CD4-positive, alpha-beta T cell treated with Interleukin-6 at 100 ng/mL for 8 hours (primary cell): ENCODE measurements around the gene GPATCH2L.

Experiments
- DNase-seq: peaks from one replicate; pipeline ENCODE4 v3.0.0-alpha.2; 2020; ENCODE audit warnings: mixed read lengths, low spot score

GPATCH2L gene

GRCh38 chr14:76151398-76152332, at the start of gene GPATCH2L:
TSS of gene GPATCH2L (plus strand) at chr14:76151922. CDS start at chr14:76154364, 2,442 bp downstream.
- DNase-seq, result peak; percentile 95

- no peak for DNase-seq
Measured at GRCh38 chr14:76104802-76105355, 46.8 kb upstream of the GPATCH2L start.

DNA sequence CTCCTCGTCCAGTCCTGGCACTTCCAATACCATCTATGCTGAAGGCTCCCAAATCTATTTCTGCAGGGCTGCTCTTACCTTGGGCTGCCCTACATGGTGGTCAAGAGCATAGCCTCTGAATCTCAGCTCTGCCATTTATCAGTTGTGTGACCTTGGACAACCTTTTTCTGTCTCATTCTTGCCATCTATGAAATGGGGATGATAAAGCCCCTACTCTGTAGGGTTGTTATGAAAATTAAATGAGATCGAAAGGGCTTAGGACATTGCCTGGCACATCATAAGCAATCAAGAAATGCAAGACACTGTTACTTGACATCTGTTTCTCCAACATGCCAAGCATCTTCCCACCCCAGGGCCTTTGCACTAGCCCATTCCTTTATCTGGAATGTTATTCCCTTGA, 45.5 kb upstream of the GPATCH2L start:
- no peak for DNase-seq

DNA sequence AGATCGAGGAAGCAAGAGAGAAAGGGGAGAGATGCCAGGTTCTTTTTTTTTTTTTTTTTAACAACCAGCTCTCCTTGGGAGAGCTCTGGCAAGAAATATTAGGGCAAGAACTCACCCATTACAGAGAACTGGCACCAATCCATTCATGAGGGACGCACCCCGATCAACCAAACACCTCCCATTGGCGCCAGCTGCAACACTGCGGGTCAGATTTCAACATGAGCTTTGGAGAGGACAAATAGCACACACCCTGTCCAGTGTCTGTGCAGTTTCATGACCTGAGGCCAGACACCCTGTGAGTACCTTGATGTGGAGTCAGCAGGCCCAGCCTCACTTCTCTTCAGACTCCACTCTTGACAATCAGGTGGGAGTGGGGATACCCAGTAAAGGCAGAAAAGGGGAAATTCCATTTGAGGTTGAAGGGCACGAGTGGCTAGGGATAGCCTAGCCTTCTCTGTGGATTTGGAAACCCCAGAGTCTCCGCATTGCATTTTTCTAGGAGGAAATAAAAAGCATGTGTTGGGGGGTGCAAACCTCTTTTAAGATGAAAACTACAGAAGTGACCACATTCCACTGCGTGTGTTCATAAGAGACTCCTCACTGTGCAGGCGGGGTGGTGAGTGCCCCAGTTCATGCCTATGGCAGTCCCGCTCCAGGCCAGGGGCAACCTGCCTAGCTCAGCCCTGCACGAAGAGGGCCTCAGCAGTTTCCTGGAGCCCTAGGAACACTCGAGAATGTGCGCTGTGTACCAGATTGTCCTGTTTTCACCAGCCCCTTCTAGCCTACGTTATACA, 42.4 kb upstream of the GPATCH2L start:
- no peak for DNase-seq

DNA sequence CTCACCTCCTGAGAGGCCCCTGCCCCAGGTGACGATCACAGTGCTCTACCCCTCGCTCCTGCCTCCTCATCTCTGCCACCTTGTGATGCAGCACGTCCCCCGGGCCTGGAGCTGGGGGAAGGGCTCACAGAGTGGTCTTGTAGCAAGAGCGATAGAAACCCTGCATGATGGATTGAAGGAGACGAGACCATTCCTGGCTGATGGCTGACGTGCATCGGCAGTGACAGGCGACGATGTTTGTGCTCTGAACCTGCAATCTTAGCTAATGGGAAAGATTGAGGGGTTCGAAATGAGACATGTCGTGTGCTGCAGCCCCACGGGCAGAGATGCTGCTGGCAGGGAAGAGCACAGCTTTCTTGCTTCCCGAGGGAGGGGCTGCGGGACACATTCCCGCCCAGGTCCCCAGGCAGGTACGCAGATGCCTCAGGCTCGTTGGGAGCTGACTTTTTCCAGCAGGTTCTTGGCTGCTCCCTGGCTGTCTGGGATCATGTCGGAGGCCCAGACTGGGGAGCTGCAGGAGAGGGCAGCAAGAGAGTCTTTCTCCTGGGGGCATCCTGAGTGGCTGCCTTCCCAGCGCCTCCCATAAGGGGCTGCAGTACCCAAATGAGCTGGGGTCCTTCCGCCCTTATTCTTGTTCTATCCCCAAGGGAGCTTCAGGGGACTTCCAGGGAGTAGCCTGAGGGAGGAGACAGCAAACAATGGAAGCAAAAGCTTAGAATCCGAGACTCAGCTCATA, 38.7 kb upstream of the GPATCH2L start:
- DNase-seq, result no peak

GRCh38 chr14:76113691-76114090, 38.0 kb upstream of the GPATCH2L start:
- no peak for DNase-seq

DNA sequence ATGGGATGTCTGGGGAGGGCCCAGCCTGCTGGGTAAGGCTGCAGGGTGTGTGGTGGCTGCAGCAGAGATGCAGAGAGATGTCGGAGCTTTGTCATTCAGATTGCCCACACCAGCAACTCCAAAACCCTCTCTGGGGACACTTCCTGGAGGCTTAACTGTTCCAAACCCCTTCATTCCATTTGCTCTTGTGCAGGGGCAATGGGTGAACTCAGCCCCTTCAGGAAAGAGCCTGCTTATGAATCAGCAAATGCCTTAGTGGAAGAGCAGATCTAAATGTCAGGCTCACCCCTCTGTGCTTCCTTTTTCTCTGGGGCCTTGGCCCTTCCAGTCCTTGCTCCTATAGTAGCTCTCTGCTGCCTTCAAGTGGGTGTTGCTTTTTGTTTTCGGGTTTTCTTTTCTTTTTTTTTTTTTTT, 36.7 kb upstream of the GPATCH2L start:
- DNase-seq, result no peak

- no peak for DNase-seq
Measured at GRCh38 chr14:76117789-76118484, 33.8 kb upstream of the GPATCH2L start.

- no peak for DNase-seq
Measured at GRCh38 chr14:76118594-76118993, 33.1 kb upstream of the GPATCH2L start.

DNA sequence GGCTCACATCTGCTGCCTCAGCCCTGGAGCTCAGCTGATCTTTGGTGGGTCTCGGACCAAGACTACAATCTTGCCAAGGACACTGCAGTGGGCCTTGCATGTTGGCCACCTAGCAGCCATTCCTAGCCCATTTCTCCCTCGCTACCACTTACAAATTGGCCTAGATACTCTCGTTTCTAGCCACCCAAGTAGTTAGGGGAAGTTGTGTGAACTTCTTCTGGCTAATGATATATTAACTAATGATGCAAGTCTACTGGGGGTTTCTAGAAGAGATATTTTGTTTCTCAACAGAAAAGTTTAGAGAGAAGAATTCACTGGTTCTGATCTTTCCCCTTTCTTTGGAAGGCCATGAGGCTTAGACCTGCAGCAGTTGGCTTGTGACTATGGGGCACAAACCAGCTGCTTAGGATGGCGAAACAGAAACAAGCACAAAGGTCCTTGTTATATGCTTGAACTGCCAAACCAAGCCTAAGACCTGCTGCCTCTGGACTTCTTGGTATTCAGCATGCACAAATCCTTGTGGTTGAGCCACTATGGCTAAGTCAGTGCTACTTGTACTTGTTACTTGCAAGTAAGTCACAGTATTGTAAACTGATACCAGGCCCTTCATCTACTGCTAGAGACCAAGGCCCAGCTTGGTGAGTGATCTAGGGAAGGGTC, 30.5 kb upstream of the GPATCH2L start:
- DNase-seq, result no peak

DNA sequence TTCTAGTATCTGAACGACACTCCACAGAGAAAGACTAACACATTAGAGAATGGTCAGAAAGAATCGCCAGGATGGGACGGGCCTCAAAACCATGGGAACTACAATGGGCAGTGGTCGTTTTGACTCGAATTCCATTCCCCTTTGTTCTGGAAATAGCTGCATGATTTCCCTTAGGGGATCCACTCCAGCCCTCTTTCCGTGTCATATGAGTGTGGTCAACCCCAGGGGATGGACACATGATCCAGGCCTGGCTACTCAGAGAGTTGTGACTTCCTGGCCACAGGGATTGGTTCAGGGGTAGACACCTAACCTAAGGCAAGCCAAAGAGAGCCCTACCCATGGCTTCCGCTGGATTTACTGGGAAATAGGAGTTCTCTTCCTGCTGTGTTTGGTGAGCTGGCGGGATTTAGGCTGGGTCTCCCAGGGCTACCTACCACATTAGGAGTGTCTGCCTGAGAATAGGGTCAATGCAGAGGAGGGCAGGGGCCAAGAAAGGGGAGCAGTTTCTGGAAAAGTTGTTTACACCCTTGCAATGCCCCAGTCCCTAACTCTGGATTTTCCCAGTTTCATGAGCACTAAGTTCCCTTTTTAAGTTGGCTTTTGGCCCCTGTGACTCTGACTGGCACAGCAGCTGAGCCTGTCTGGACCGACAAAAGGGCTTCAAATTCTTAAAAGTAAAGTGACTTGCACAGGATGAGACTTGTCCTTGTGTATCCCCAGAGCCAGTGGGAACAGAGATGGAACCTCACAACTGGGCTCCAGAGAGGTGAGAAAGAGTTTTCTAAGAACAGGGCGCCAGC, 28.1 kb upstream of the GPATCH2L start:
- DNase-seq, result no peak

- DNase-seq, result no peak
Measured at GRCh38 chr14:76125511-76125910, 26.2 kb upstream of the GPATCH2L start.

- no peak for DNase-seq
Measured at GRCh38 chr14:76126076-76126475, 25.6 kb upstream of the GPATCH2L start.

- no peak for DNase-seq
Measured at GRCh38 chr14:76129851-76130576, 21.7 kb upstream of the GPATCH2L start.

DNA sequence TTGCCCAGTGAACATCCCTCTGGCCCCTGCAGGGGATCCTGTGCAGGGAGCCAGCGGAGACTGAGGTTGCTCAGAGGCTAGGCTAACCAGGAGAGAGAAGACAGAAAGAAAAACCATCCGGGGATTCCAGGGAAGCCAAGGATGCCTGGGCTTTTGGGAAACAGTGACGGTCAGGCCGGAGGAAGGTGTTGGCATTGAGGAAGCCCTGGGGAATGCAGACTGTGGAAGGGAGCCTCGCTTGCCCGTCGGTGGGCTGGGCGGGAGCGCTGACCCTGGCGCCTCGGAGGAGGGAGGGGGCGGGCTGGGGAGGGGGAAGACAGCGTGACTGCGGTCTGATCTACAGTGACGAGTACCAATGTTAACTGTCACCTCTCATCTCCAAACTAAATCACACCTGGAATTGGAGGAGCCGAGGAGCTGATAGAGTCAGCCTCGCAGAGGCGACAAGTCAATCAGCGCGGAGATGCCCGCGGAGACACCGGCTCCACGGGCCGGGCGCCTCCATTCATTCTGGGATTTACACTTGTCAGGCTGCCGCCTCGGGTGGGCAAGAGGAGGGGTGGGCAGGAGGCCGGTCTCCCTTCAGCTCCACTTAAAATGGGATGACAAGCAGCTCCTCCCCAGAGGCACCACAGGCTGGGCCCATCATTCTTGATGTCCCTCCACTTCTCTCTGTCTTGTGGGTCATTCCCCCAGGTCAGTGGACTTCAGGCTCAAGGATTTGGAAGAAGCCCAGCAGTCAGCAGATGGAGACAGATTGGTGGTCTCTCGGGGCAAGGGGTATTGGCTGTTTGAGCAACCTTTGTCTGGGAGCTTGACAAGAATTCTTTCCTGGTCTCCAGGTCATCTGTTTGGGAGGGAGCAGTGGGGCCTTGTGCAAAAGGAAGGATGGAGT, 20.4 kb upstream of the GPATCH2L start:
- DNase-seq, result no peak

DNA sequence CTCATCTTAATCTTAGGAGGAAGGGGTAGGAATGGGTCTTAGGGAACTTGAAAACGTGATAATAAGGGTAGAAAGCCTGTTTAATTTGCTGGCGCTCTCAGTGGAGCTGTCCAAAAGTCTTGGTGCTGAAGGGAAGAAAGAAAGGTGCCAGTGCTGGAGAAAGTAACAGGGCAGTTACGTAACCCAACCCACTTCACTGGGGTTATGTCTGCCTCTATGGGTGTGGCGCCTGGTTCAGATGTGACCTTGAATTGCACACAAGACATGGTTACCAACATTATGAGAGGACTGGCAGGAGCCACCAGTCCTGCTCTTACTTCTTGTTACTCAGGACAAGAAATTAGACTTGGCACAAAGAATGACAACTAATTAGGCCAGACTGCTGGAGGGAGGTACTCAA, 18.6 kb upstream of the GPATCH2L start:
- no peak for DNase-seq

GRCh38 chr14:76134231-76134630, 17.5 kb upstream of the GPATCH2L start:
- DNase-seq, result no peak

GRCh38 chr14:76135722-76136121, 16.0 kb upstream of the GPATCH2L start:
- DNase-seq, result no peak
